ENCODE data around the gene CCDC85C. TPM values are rescaled to one million over a fixed set of nuclear protein-coding genes. Genes with fewer than 3 reads are reported as not detected.

The CCDC85C gene
- total RNA-seq, 1 donor from 2014 or later: 53.1 TPM

- DNase-seq (ENCODE audit: missing footprints) (no peak), ATAC-seq (no peak)
- intact Hi-C loops (cut with DNase I): no loop called here
Measured at GRCh38 chr14:99538733-99539132, 65.3 kb downstream of the CCDC85C start.

GRCh38 chr14:99538275-99538674 is 65.7 kb downstream of the CCDC85C start:
- DNase-seq (ENCODE audit: missing footprints) (no peak), ATAC-seq (peak; percentile 27)
- intact Hi-C loops (cut with DNase I): no loop called here

- intact Hi-C loops (cut with DNase I): no loop called here
- ATAC-seq: peak; percentile 65
- no peak for DNase-seq (ENCODE audit: missing footprints)
Measured at GRCh38 chr14:99537399-99537798, 66.6 kb downstream of the CCDC85C start.

GRCh38 chr14:99535908-99536778 is 67.9 kb downstream of the CCDC85C start:
- DNase-seq (ENCODE audit: missing footprints): no peak
- no peak for ATAC-seq
- intact Hi-C loops (cut with DNase I): no loop called here

- DNase-seq (ENCODE audit: missing footprints): no peak
- intact Hi-C loops (cut with DNase I): no loop called here
- ATAC-seq: no peak
Measured at GRCh38 chr14:99535448-99535847, 68.6 kb downstream of the CCDC85C start.

GRCh38 chr14:99534863-99535262 is 69.1 kb downstream of the CCDC85C start:
- no peak for DNase-seq (ENCODE audit: missing footprints)
- ATAC-seq: peak; percentile 57
- intact Hi-C loops (cut with DNase I): no loop called here

GRCh38 chr14:99534333-99534732 is 69.7 kb downstream of the CCDC85C start:
- ATAC-seq (no peak), DNase-seq (ENCODE audit: missing footprints) (no peak)
- intact Hi-C loops (cut with DNase I): no loop called here

GRCh38 chr14:99532310-99532709 is 71.7 kb downstream of the CCDC85C start:
- ATAC-seq: no peak
- no peak for DNase-seq (ENCODE audit: missing footprints)

GRCh38 chr14:99531251-99532096 is 72.5 kb downstream of the CCDC85C start:
- DNase-seq (ENCODE audit: missing footprints) (no peak), ATAC-seq (no peak)
- intact Hi-C loops (cut with DNase I): no loop called here

More at GRCh38 chr14:99532310-99532709, 71.7 kb downstream of the CCDC85C start:
- intact Hi-C loops (cut with DNase I): no loop called here

GRCh38 chr14:99530407-99531155 is 73.4 kb downstream of the CCDC85C start:
- ATAC-seq (no peak), DNase-seq (ENCODE audit: missing footprints) (no peak)
- intact Hi-C loops (cut with DNase I): no loop called here

GRCh38 chr14:99529899-99530298 is 74.1 kb downstream of the CCDC85C start:
- intact Hi-C loops (cut with DNase I): no loop called here
- no peak for DNase-seq (ENCODE audit: missing footprints)
- ATAC-seq: no peak

GRCh38 chr14:99527427-99528076 is 76.5 kb downstream of the CCDC85C start:
- ATAC-seq (no peak), DNase-seq (ENCODE audit: missing footprints) (peak; percentile 42)
- intact Hi-C loops (cut with DNase I): no loop called here

- no peak for DNase-seq (ENCODE audit: missing footprints)
- ATAC-seq: no peak
- intact Hi-C loops (cut with DNase I): no loop called here
Measured at GRCh38 chr14:99527026-99527425, 77.0 kb downstream of the CCDC85C start.

GRCh38 chr14:99525699-99526080 is 78.3 kb downstream of the CCDC85C start:
- intact Hi-C loops (cut with DNase I): no loop called here
- DNase-seq (ENCODE audit: missing footprints): no peak
- no peak for ATAC-seq

- intact Hi-C loops (cut with DNase I): loop anchor here (5.0 kb wide), 1 partner anchor 37 kb away; no protein-coding TSS in a partner anchor
- DNase-seq (ENCODE audit: missing footprints) (peak; percentile 59), ATAC-seq (no peak)
Measured at GRCh38 chr14:99524804-99525698, 79.0 kb downstream of the CCDC85C start.

GRCh38 chr14:99524091-99524661 is 79.8 kb downstream of the CCDC85C start:
- intact Hi-C loops (cut with DNase I): loop anchor here (5.0 kb wide), 1 partner anchor 38 kb away; no protein-coding TSS in a partner anchor
- DNase-seq (ENCODE audit: missing footprints) (peak; percentile 34), ATAC-seq (no peak)

GRCh38 chr14:99523704-99524055 is 80.3 kb downstream of the CCDC85C start:
- intact Hi-C loops (cut with DNase I): loop anchor here (5.0 kb wide), 1 partner anchor 39 kb away; no protein-coding TSS in a partner anchor
- DNase-seq (ENCODE audit: missing footprints): peak; percentile 23
- no peak for ATAC-seq

Data from Right ventricle myocardium inferior (tissue), 1 donor.